H1 (cell line): ENCODE data around the gene CIAO3. TPM values are rescaled to one million over a fixed set of nuclear protein-coding genes. Genes with fewer than 3 reads are reported as not detected.

ENCODE experiments used
- CTCF ChIA-PET: fragments of 300-600 bp; sonication (Branson Sonifier 250); formaldehyde crosslinking; loops from one replicate; lab custom pipeline; 2021; ENCODE audit not compliant: partially characterized antibody; lab: Charles Lee
- POLR2A ChIA-PET: fragments of 300-600 bp; sonication (Branson Sonifier 250); formaldehyde crosslinking; loops from one replicate; lab custom pipeline; 2021; ENCODE audit warnings: inconsistent platforms; ENCODE audit not compliant: partially characterized antibody; lab: Charles Lee
- DNase-seq, 2 experiments: peaks; one replicate each; pipeline versions ENCODE4 v3.0.0 to v3.0.0-alpha.2; 2010 to 2022; ENCODE audit warnings: low spot score in 2 of 2, low read depth in 1 of 2, mixed read lengths in 1 of 2
- FAIRE-seq: peaks from 2 replicates; lab custom pipeline; 2011; peaks lifted over from hg19 to GRCh38; lab: Jason Lieb, UNC
- H2AFZ ChIP-seq: 2 replicates; pipeline ENCODE4 v1.8.1; 2012; ENCODE audit warnings: low read length, inconsistent platforms
- H2AK5ac ChIP-seq: 2 replicates; pipeline ENCODE4 v1.6.1; 2013; ENCODE audit warnings: low read depth, low read length
- H2BK120ac ChIP-seq: replicated peaks from 2 replicates; pipeline ENCODE3; 2013; ENCODE audit warnings: low read depth, low read length, inconsistent platforms
- H2BK12ac ChIP-seq: 2 replicates; pipeline ENCODE4 v1.6.1; 2013; ENCODE audit warnings: low read depth, low read length
- H2BK15ac ChIP-seq: 2 replicates; pipeline ENCODE4 v1.6.1; 2013; ENCODE audit warnings: low read length
- H2BK20ac ChIP-seq: 2 replicates; pipeline ENCODE4 v1.6.1; 2013; ENCODE audit warnings: low read length
- H2BK5ac ChIP-seq: 2 replicates; pipeline ENCODE4 v1.6.1; 2013; ENCODE audit warnings: low read depth, low read length
- H3K14ac ChIP-seq: 2 replicates; pipeline ENCODE4 v1.6.1; 2013; ENCODE audit warnings: inconsistent platforms; ENCODE audit not compliant: insufficient read length
- H3K18ac ChIP-seq: 2 replicates; pipeline ENCODE4 v1.6.1; 2013; ENCODE audit warnings: low read length; ENCODE audit errors: extremely low read depth
- H3K23ac ChIP-seq: 2 replicates; pipeline ENCODE4 v1.6.1; 2013; ENCODE audit warnings: inconsistent platforms; ENCODE audit not compliant: insufficient read length
- H3K23me2 ChIP-seq: 2 replicates; pipeline ENCODE4 v1.6.1; 2013; ENCODE audit warnings: low read depth, low read length
- H3K27ac ChIP-seq: 2 replicates; pipeline ENCODE4 v1.6.1; 2011; ENCODE audit warnings: low read depth, low read length, inconsistent platforms
- H3K27me3 ChIP-seq, 4 experiments: replicated peaks in 1 of 4; 1 replicate in 1 of 4; 2 replicates in 3 of 4; pipeline versions ENCODE4 v1.6.1 to v1.8.1; 2011 to 2013; ENCODE audit warnings: low read length in 3 of 4, mild to moderate bottlenecking in 3 of 4, inconsistent platforms in 2 of 4, mixed read lengths in 2 of 4, moderate library complexity in 1 of 4; ENCODE audit not compliant: control insufficient read depth in 3 of 4, insufficient read depth in 3 of 4; ENCODE audit errors: extremely low read depth in 1 of 4
- H3K36me3 ChIP-seq, 4 experiments: 2 replicates each; pipeline versions ENCODE4 v1.6.1 to v1.8.1; 2011 to 2013; ENCODE audit warnings: mild to moderate bottlenecking in 4 of 4, low read length in 3 of 4, moderate library complexity in 2 of 4, control low read depth in 1 of 4, inconsistent platforms in 1 of 4; ENCODE audit not compliant: insufficient read depth in 4 of 4, control insufficient read depth in 2 of 4
- H3K4ac ChIP-seq: replicated peaks from 2 replicates; pipeline ENCODE3; 2013; ENCODE audit warnings: low read length, low read depth, mixed read lengths, inconsistent platforms; ENCODE audit not compliant: insufficient read length
- H3K4me1 ChIP-seq, 4 experiments: replicated peaks in 1 of 4; 1 replicate in 1 of 4; 2 replicates in 3 of 4; pipeline versions ENCODE4 v1.6.1 to v1.8.1; 2011 to 2013; ENCODE audit warnings: low read length in 3 of 4, inconsistent platforms in 2 of 4, mixed read lengths in 1 of 4; ENCODE audit not compliant: insufficient read depth in 4 of 4, control insufficient read depth in 3 of 4
- H3K4me2 ChIP-seq, 2 experiments: 2 replicates each; pipeline versions ENCODE4 v1.6.1 to v1.8.1; 2011 to 2013; ENCODE audit warnings: low read depth in 2 of 2, low read length in 2 of 2, control low read depth in 1 of 2, inconsistent platforms in 1 of 2, mild to moderate bottlenecking in 1 of 2; ENCODE audit not compliant: insufficient read depth in 1 of 2
- H3K4me3 ChIP-seq, 4 experiments: fragments of 200-600, 300-600 bp in 1 of 4; sonication (generic), shearing (Covaris generic), sonication (Bioruptor Twin) in 1 of 4; 2 replicates each; pipeline versions ENCODE4 v1.5.1 to v1.8.1; 2011 to 2016; ENCODE audit warnings: low read length in 4 of 4, low read depth in 3 of 4, control low read depth in 2 of 4, inconsistent platforms in 2 of 4, mild to moderate bottlenecking in 2 of 4, mixed read lengths in 1 of 4, moderate library complexity in 1 of 4; ENCODE audit not compliant: insufficient read depth in 2 of 4; ENCODE audit errors: extremely low read depth in 1 of 4
- H3K56ac ChIP-seq: replicated peaks from 2 replicates; pipeline ENCODE3; 2013; ENCODE audit warnings: low read depth, mild to moderate bottlenecking, mixed read lengths, low read length, inconsistent platforms; ENCODE audit not compliant: insufficient read length
- H3K79me1 ChIP-seq: 2 replicates; pipeline ENCODE4 v1.6.1; 2013; ENCODE audit warnings: low read depth, low read length, control low read depth
- H3K79me2 ChIP-seq, 2 experiments: 2 replicates each; pipeline versions ENCODE4 v1.6.1 to v1.8.1; 2012 to 2013; ENCODE audit warnings: low read length in 2 of 2, mild to moderate bottlenecking in 2 of 2, inconsistent platforms in 1 of 2; ENCODE audit not compliant: insufficient read depth in 2 of 2, control insufficient read depth in 1 of 2
- H3K9ac ChIP-seq, 4 experiments: replicated peaks in 1 of 4; 1 replicate in 1 of 4; 2 replicates in 3 of 4; pipeline versions ENCODE4 v1.6.1 to v1.8.1; 2011 to 2013; ENCODE audit warnings: low read depth in 3 of 4, low read length in 3 of 4, control low read depth in 2 of 4, mild to moderate bottlenecking in 2 of 4, moderate library complexity in 2 of 4, inconsistent platforms in 1 of 4; ENCODE audit errors: extremely low read depth in 1 of 4
- H3K9me3 ChIP-seq, 2 experiments: 2 replicates each; pipeline versions ENCODE4 v1.6.1 to v1.8.1; 2012 to 2013; ENCODE audit warnings: mild to moderate bottlenecking in 2 of 2, moderate library complexity in 2 of 2, control low read depth in 1 of 2, inconsistent platforms in 1 of 2, low read depth in 1 of 2, low read length in 1 of 2, mixed read lengths in 1 of 2; ENCODE audit not compliant: insufficient read depth in 2 of 2
- H4K20me1 ChIP-seq, 2 experiments: replicated peaks in 1 of 2; 2 replicates each; pipeline versions ENCODE3 to v1.8.1; 2011 to 2013; ENCODE audit warnings: inconsistent platforms in 2 of 2, low read length in 2 of 2, mild to moderate bottlenecking in 1 of 2; ENCODE audit not compliant: insufficient read depth in 2 of 2, control insufficient read depth in 1 of 2
- H4K5ac ChIP-seq: 2 replicates; pipeline ENCODE4 v1.6.1; 2013; ENCODE audit warnings: low read length, low read depth, mixed read lengths, inconsistent platforms; ENCODE audit not compliant: insufficient read length
- H4K8ac ChIP-seq: 2 replicates; pipeline ENCODE4 v1.8.0; 2013; ENCODE audit warnings: mild to moderate bottlenecking, moderate library complexity, low read length, inconsistent platforms; ENCODE audit not compliant: insufficient read depth; ENCODE audit errors: extremely low read depth
- H4K91ac ChIP-seq: replicated peaks from 2 replicates; pipeline ENCODE3; 2013; ENCODE audit warnings: low read length, mixed read lengths, inconsistent platforms; ENCODE audit not compliant: insufficient read length
- BCL11A ChIP-seq, 2 experiments: IDR thresholded peaks; one replicate each; pipeline ENCODE4 v1.6.1; 2011; ENCODE audit warnings: low read depth in 2 of 2, low read length in 2 of 2, mild to moderate bottlenecking in 2 of 2
- POLR2AphosphoS5 ChIP-seq: IDR thresholded peaks from 2 replicates; pipeline ENCODE4 v1.6.1; 2011; ENCODE audit warnings: low read depth, low read length
- RNF2 ChIP-seq: fragments of 200-900, 300-1000 bp; sonication (generic); IDR thresholded peaks from 2 replicates; pipeline ENCODE4 v1.7.1; 2016; ENCODE audit warnings: borderline replicate concordance, low read depth, mild to moderate bottlenecking, antibody characterized with exemption, low read length; ENCODE audit not compliant: poor library complexity, severe bottlenecking; ENCODE audit errors: missing control alignments
- SIX5 ChIP-seq: IDR thresholded peaks from 2 replicates; pipeline ENCODE4 v1.6.1; 2011; ENCODE audit warnings: mild to moderate bottlenecking, low read depth, low read length
- TAF7 ChIP-seq: optimal IDR thresholded peaks from 2 replicates; pipeline ENCODE3; 2011; ENCODE audit warnings: low read depth, mild to moderate bottlenecking, inconsistent platforms, low read length, moderate library complexity, borderline replicate concordance
- WGBS, 2 experiments: shearing (Covaris generic) in 1 of 2; methylation state at CpG; one replicate each; pipeline versions ENCODE4 v1.1.6 to v1.1.7; 2013 to 2015; ENCODE audit warnings: low lambda C conversion rate in 2 of 2, mixed read lengths in 2 of 2, inconsistent platforms in 1 of 2, low coverage in 1 of 2, missing lambda C conversion rate in 1 of 2; ENCODE audit not compliant: insufficient replicate concordance in 2 of 2, insufficient coverage in 1 of 2, insufficient read length in 1 of 2; ENCODE audit errors: extremely low coverage in 1 of 2, missing lambda C conversion rate in 1 of 2; 5-methylcytosine and 5-hydroxymethylcytosine counted together
- polyA plus RNA-seq, 7 experiments: library from polyadenylated mRNA; depleted of rRNA in 3 of 7; stranded (reverse) in 5 of 7; unstranded in 2 of 7; fragments of >200 nt in 5 of 7; fragments of 200-250 nt in 2 of 7; gene quantifications; 1 replicate in 5 of 7; 2 replicates in 1 of 7; 4 replicates in 1 of 7; pipeline versions ENCODE4 v1.2.1 to v1.2.3, GENCODE V29; 2011 to 2013; ENCODE audit warnings: missing spikeins in 2 of 7, mixed read lengths in 2 of 7
- total RNA-seq: library from RNA; stranded (reverse); fragmentation: NEBNext Ultra II Directional; extraction: Animal tissue kit (Norgen Biotek cat#: 25700); gene quantifications from 2 replicates; pipeline ENCODE4 v1.2.1, GENCODE V29; 2021
- TF ChIP-seq, protein P1 (sequence below): IDR thresholded peaks from 2 replicates; pipeline ENCODE4 v1.6.1; 2012; ENCODE audit warnings: inconsistent platforms

CIAO3 gene
- total and polyA plus RNA-seq, 2 of the 8 experiments (the other 6 are each of a cell fraction or from before 2014, with no cell fraction given) = 20.0 to 20.4 TPM

DNA sequence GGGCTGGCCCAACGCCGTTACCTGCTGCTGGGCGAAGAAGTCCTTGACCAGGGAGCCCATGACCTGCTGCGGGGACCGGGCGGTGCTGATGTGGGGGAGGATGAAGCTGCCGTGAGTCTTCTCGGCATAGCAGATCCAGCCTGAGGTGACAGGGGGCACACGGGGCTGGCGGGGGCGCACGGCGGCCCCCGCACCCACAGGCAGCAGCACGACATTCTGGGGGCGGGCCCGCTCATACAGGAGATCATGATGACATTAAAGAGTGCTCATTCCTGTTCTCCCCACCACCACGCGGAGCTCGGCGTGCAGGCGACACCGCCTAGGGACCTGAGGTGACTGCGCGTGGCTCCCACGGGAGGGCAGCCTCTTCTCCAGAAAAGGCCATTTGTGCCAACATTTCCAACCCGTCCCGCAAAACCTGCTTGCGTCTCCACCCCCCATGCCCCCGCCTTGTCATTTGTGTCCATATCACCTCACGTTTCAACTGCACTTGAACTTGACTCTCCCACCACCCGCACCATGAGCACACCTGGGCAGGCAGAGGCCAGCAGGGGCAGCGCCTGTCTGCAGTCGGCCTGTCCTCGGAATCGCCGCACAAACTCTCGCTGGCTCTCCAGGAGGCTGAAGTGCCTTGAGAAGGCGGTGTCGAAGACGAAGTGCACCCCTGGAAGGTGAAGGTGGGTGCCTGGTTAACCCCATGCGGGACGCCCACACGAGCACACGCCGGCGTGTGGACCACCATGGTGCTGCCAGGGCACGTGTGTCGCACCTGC, 6.4 kb downstream of the CIAO3 start:
- no peak for DNase-seq
- peak overlapping the region; percentile 25; the same call in 1 of the 2 replicates for H4K8ac ChIP-seq
- no peak for FAIRE-seq
- H3K79me1 ChIP-seq = no peaks in the 10 kb centered on the region
- H3K4me3 ChIP-seq = no peak overlapping the region
- H3K23me2 ChIP-seq = no peaks in the 10 kb centered on the region
- CTCF ChIA-PET = interaction anchor here (0.7 to 35.8 kb wide), 7 partner anchors 10 to 50 kb away, joined by 3 to 977 read pairs (median 14); partner anchors contain the start of genes ANTKMT, CCDC78, CHTF18 and FBXL16
- POLR2A ChIA-PET = interaction anchor here (1.0 to 23.0 kb wide), 6 partner anchors 10 to 51 kb away, joined by 3 to 353 read pairs (median 5); partner anchors contain the start of genes ANTKMT, CCDC78, HAGHL and METRN
- peaks cover 0 to 2% (median 0%) of the 10 kb centered on the region in 4 experiments; a peak in 2 of 7 replicates for H3K4me1 ChIP-seq
- no peak overlapping the region for H3K4me2 ChIP-seq
- no peak overlapping the region for H4K5ac ChIP-seq
- no peak overlapping the region for H2BK12ac ChIP-seq
- no peaks in the 10 kb centered on the region for H3K27me3 ChIP-seq
- H2AK5ac ChIP-seq = no peak overlapping the region
- no peak overlapping the region for H3K27ac ChIP-seq
- no peak overlapping the region for H3K14ac ChIP-seq
- H3K9ac ChIP-seq = no peak overlapping the region
- no peak overlapping the region for H2BK20ac ChIP-seq
- H3K36me3 ChIP-seq = peaks cover 0 to 3% (median 2%) of the 10 kb centered on the region in 4 experiments; a peak in 2 of 8 replicates
- no peak overlapping the region for H4K91ac ChIP-seq
- no peak overlapping the region for H3K4ac ChIP-seq
- H3K9me3 ChIP-seq = no peaks in the 10 kb centered on the region
- H4K20me1 ChIP-seq = peaks cover 2 to 11% of the 10 kb centered on the region in 2 experiments
- 95% methylated on average over 39 of the region's 49 CpGs; no CpG with 5 or more reads in 1 of the 2 experiments for whole genome bisulfite sequencing, 2 experiments
- H3K79me2 ChIP-seq = no peaks in the 10 kb centered on the region
- H3K23ac ChIP-seq = no peak overlapping the region
- H2BK15ac ChIP-seq = no peak overlapping the region
- TF ChIP-seq RNF2 = no peak
- TF ChIP-seq BCL11A (IDR thresholded peaks at IDR 0.05; ENCODE audit: low read depth in 2 of 2, low read length in 2 of 2) = no peak
- TF ChIP-seq, protein P1, sequence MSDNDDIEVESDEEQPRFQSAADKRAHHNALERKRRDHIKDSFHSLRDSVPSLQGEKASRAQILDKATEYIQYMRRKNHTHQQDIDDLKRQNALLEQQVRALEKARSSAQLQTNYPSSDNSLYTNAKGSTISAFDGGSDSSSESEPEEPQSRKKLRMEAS = no peak
- TF ChIP-seq TAF7 = no peak
- TF ChIP-seq SIX5 = no peak
- TF ChIP-seq POLR2AphosphoS5 = no peak
- H2AFZ ChIP-seq = no peak overlapping the region
- H2BK120ac ChIP-seq = no peak overlapping the region
- H3K18ac ChIP-seq = no peak overlapping the region
- H3K56ac ChIP-seq = no peak overlapping the region
- H2BK5ac ChIP-seq = peak overlapping the region; percentile 60; the same call in 1 of the 2 replicates
